GM10248 (cell line): ENCODE measurements around the gene TNNI3K.

Experiments
- CTCF ChIA-PET: fragments of 300-600 bp; sonication (Branson Sonifier 250); formaldehyde crosslinking; extraction: SDS; loops from one replicate; lab custom pipeline; 2021; ENCODE audit warnings: antibody characterized with exemption; lab: Yijun Ruan, JAX
- POLR2A ChIA-PET: fragments of 350-650 bp; sonication (Branson Sonifier 250); formaldehyde crosslinking; extraction: SDS; loops from one replicate; lab custom pipeline; 2020; ENCODE audit warnings: antibody characterized with exemption; lab: Yijun Ruan, JAX
- DNase-seq: peaks from one replicate; pipeline ENCODE4 v3.0.0; 2012; ENCODE audit errors: extremely low spot score
- CTCF ChIP-seq: IDR thresholded peaks from 2 replicates; pipeline ENCODE4 v1.5.1; 2012; ENCODE audit warnings: mild to moderate bottlenecking, low read depth; ENCODE audit errors: extremely low read depth, missing control alignments, control extremely low read depth

Gene TNNI3K

GRCh38 chr1:74584185-74584584, 349.0 kb downstream of the TNNI3K start:
- POLR2A ChIA-PET = no interaction called here

GRCh38 chr1:74586253-74586897, 351.2 kb downstream of the TNNI3K start:
- no peak for TF ChIP-seq CTCF

More at GRCh38 chr1:74584185-74584584, 349.0 kb downstream of the TNNI3K start:
- CTCF ChIA-PET = no interaction called here
- no peak for TF ChIP-seq CTCF
- no peak for DNase-seq

GRCh38 chr1:74587888-74588287, 352.7 kb downstream of the TNNI3K start:
- TF ChIP-seq CTCF = no peak
- no peak for DNase-seq
- CTCF ChIA-PET = interaction anchor here (1.5 kb wide), 1 partner anchor 102 kb away, joined by 4 read pairs; no protein-coding TSS in a partner anchor
- POLR2A ChIA-PET = no interaction called here

More at GRCh38 chr1:74586253-74586897, 351.2 kb downstream of the TNNI3K start:
- DNase-seq = no peak
- POLR2A ChIA-PET = no interaction called here
- CTCF ChIA-PET = no interaction called here

GRCh38 chr1:74590288-74590687, 355.1 kb downstream of the TNNI3K start:
- CTCF ChIA-PET = interaction anchor here (2.2 kb wide), 1 partner anchor 8 kb away, joined by 6 read pairs; no protein-coding TSS in a partner anchor
- TF ChIP-seq CTCF = no peak
- no peak for DNase-seq
- POLR2A ChIA-PET = no interaction called here

- CTCF ChIA-PET = interaction anchor here (2.2 to 2.8 kb wide), 2 partner anchors 10 kb away, joined by 6 to 14 read pairs; no protein-coding TSS in a partner anchor
- POLR2A ChIA-PET = no interaction called here
- TF ChIP-seq CTCF = no peak
- DNase-seq = no peak
Measured at GRCh38 chr1:74591949-74592348, 356.8 kb downstream of the TNNI3K start.

GRCh38 chr1:74592580-74593355, 357.6 kb downstream of the TNNI3K start:
- POLR2A ChIA-PET = no interaction called here
- CTCF ChIA-PET = interaction anchor here (0.9 to 2.8 kb wide), 3 partner anchors 10 to 90 kb away, joined by 3 to 14 read pairs (median 6); no protein-coding TSS in a partner anchor
- DNase-seq = no peak
- no peak for TF ChIP-seq CTCF
